Right lobe of liver (tissue), 6 donors: ENCODE results near the gene THAP4. TPM values are rescaled to one million over a fixed set of nuclear protein-coding genes. Genes with fewer than 3 reads are reported as not detected.

Source experiments
- ATAC-seq, 4 donors: fragments of 200-7000 bp; cut with Tn5 transposase; one replicate each; pipeline ENCODE4 v1.9.1; 2020; ENCODE audit warnings: mild to moderate bottlenecking in 4 of 4, moderate library complexity in 4 of 4
- DNase-seq, 3 donors: peaks; one replicate each; pipeline ENCODE4 v3.0.0-alpha.2; 2020
- H3K27ac ChIP-seq, 3 donors: fragments of 200-600 bp; one replicate each; pipeline ENCODE4 v1.8.0; 2022
- H3K27me3 ChIP-seq, 2 donors: fragments of 200-600 bp; one replicate each; pipeline ENCODE4 v1.8.0; 2022
- H3K36me3 ChIP-seq, 4 donors: fragments of 200-600 bp; sonication (generic) in 1 of 4; one replicate each; pipeline versions ENCODE4 v1.5.1 to v1.8.0; 2017 to 2022; ENCODE audit warnings: control low read depth in 1 of 4
- H3K4me1 ChIP-seq, 4 donors: fragments of 200-600 bp; sonication (generic) in 1 of 4; one replicate each; pipeline versions ENCODE4 v1.5.1 to v1.8.0; 2017 to 2022; ENCODE audit warnings: control low read depth in 1 of 4
- H3K4me3 ChIP-seq, 3 donors: fragments of 200-600 bp; one replicate each; pipeline ENCODE4 v1.8.0; 2022
- H3K9me3 ChIP-seq, 4 donors: fragments of 200-600 bp; sonication (generic) in 1 of 4; one replicate each; pipeline versions ENCODE4 v1.5.1 to v1.8.0; 2017 to 2022; ENCODE audit warnings: control low read depth in 1 of 4
- POLR2A ChIP-seq: fragments of 450-650 bp; IDR thresholded peaks from one replicate; pipeline ENCODE4 v1.6.1; 2017; ENCODE audit warnings: antibody characterized with exemption, mild to moderate bottlenecking
- WGBS: methylation state at CpG from one replicate; pipeline ENCODE4 v1.1.6; 2018; ENCODE audit warnings: low coverage, low lambda C conversion rate; ENCODE audit not compliant: insufficient coverage; ENCODE audit errors: missing lambda C conversion rate; 5-methylcytosine and 5-hydroxymethylcytosine counted together
- intact Hi-C, 2 donors: fragments of 100-400 bp; cut with DNase I; formaldehyde crosslinking; loops; one replicate each; pipeline versions ENCODE4 v1.11.2 to v1.14.1; 2022
- total RNA-seq, 6 experiments: library from RNA; depleted of rRNA in 2 of 6; stranded (reverse); fragments of >200 nt in 2 of 6; fragmentation: NEBNext Ultra II Directional in 3 of 6; extraction: Animal tissue kit (Norgen Biotek cat#: 25700) in 3 of 6; gene quantifications; one replicate each; pipeline versions ENCODE4 v1.1.0 to v1.2.4, GENCODE V29; 2016 to 2023
- TF ChIP-seq, protein P1 (sequence below), 4 donors: fragments of 200-600 bp in 3 of 4; fragments of 450-650 bp in 1 of 4; IDR thresholded peaks; one replicate each; pipeline versions ENCODE4 v1.5.1 to v1.8.0; 2016 to 2022; ENCODE audit warnings: antibody characterized with exemption in 4 of 4, mild to moderate bottlenecking in 2 of 4
- donor health status: DM: no; HTN: yes; CAD: no.
- donor health status: DM: no; HTN: no; CAD: no.
- donor health status: DM: no; HTN: no; CAD: no.
- donor health status: DM: no; HTN: yes; CAD: no.
- donor health status: DM: no; HTN: yes; CAD: no.

Gene THAP4
- total RNA-seq, 6 experiments from 2014 or later, result 22.1 to 39.2 (median 25.0) TPM

DNA sequence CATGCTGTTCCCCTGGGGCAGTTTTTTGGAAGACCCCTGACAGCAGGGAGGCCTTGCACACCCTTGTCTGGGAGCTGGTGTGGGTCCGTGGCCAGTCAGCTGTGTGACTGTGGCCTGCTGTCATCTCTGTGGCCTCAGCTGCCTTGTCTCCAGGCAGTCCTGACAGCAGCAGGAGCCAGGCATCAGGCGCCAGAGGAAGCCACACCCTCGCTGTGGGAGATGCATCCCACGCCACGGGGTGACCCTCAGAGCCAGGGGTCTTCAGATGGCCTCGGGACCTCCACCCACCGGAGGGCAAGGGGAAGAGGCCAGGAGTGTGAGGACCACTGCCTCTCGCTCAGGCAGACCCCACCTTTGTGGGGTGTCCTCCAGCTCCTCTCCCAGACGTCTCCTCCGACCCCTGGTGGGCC lies 73.4 kb downstream of the THAP4 start:
- WGBS, result no CpG with 5 or more reads among the region's 10 CpGs
- DNase-seq (peak in 2 of 3 donors; percentile 42 to 45), ATAC-seq (no peak)
- no peak overlapping the region for H3K4me3 ChIP-seq
- intact Hi-C loops, result no loop called here
- H3K4me1 ChIP-seq, result peaks cover 0 to 21% (median 8%) of the 10 kb centered on the region in 4 donors
- peaks cover 0 to 26% (median 12%) of the 10 kb centered on the region in 4 donors for H3K36me3 ChIP-seq
- TF ChIP-seq, protein P1, sequence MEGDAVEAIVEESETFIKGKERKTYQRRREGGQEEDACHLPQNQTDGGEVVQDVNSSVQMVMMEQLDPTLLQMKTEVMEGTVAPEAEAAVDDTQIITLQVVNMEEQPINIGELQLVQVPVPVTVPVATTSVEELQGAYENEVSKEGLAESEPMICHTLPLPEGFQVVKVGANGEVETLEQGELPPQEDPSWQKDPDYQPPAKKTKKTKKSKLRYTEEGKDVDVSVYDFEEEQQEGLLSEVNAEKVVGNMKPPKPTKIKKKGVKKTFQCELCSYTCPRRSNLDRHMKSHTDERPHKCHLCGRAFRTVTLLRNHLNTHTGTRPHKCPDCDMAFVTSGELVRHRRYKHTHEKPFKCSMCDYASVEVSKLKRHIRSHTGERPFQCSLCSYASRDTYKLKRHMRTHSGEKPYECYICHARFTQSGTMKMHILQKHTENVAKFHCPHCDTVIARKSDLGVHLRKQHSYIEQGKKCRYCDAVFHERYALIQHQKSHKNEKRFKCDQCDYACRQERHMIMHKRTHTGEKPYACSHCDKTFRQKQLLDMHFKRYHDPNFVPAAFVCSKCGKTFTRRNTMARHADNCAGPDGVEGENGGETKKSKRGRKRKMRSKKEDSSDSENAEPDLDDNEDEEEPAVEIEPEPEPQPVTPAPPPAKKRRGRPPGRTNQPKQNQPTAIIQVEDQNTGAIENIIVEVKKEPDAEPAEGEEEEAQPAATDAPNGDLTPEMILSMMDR (IDR thresholded peaks at IDR 0.05), result no peak
- no peak for TF ChIP-seq POLR2A
- no peaks in the 10 kb centered on the region for H3K9me3 ChIP-seq
- no peak overlapping the region for H3K27ac ChIP-seq
- no peaks in the 10 kb centered on the region for H3K27me3 ChIP-seq

DNA sequence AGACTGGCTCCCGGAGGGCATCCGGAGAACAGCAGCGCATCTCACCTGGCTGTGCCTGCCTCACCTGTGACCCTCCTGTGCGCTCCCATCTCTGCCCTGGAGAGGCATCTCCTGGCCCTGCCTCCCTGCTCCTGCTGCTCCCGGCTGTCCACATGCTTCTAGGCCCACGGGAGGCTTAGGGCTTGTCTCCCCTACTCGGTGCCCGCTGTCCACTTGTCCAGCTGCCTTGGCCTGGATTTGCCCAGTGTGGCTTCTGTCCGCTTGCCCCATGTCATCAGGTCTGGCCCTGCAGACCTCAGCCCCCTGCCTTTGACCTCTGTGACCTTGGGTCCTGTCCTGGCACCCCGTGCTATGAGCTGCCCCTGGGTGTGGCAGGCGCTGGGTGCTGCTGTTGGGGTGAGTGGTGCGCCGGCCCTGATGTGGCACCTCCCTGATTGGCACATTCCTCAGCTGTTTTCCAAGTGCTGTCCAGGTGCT lies 73.9 kb downstream of the THAP4 start:
- Histone ChIP-seq H3K27me3 (no peaks in the 10 kb centered on the region), H3K4me1 (peaks cover 0 to 21% (median 8%) of the 10 kb centered on the region in 4 donors), H3K36me3 (peaks cover 0 to 23% (median 9%) of the 10 kb centered on the region in 4 donors), H3K4me3 (no peak overlapping the region), H3K9me3 (no peaks in the 10 kb centered on the region), H3K27ac (no peak overlapping the region)
- WGBS, result 30% methylated on average over 2 of the region's 13 CpGs
- TF ChIP-seq, protein P1 (IDR thresholded peaks at IDR 0.05), result no peak
- TF ChIP-seq POLR2A, result no peak
- DNase-seq (peak in 1 of 3 donors; percentile 52), ATAC-seq (no peak)
- intact Hi-C loops, result no loop called here

DNA sequence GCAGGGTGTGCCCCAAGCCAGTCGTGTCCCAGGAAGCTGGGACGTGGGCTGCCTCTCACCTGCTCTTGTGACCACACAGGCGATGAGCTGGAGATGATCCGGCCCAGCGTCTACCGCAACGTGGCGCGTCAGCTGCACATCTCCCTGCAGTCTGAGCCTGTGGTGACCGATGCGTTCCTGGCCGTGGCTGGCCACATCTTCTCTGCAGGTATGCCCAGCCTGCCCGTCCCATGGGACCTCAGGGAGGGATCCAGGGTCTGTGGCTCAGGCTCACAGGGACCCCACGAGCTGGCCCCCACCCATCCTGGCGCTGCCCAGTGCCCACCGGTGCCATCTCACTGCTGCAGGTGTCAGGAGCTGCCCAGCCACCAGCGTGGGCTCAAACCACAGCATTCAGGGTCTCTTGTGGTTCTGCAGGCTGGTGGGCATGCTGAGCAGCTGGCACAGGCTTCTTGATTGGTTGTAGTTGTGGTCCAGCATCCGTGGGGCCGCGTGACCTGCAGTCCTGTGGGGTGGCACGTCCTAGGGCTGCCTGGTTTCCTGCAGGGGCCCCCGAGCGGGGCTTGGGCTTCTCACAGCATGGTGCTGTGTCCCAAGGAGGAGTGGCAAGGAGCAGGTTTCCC lies 74.6 kb downstream of the THAP4 start:
- peak in 1 of 3 donors; percentile 57 for DNase-seq
- peaks cover 0 to 18% (median 8%) of the 10 kb centered on the region in 4 donors for H3K36me3 ChIP-seq
- no peaks in the 10 kb centered on the region for H3K9me3 ChIP-seq
- H3K4me1 ChIP-seq, result peaks cover 0 to 21% (median 8%) of the 10 kb centered on the region in 4 donors
- peak overlapping the region in 1 of 3 donors; percentile 24 for H3K27ac ChIP-seq
- ATAC-seq, result no peak
- TF ChIP-seq POLR2A, result no peak
- TF ChIP-seq, protein P1 (IDR thresholded peaks at IDR 0.05), result no peak
- WGBS, result 40% methylated on average over 1 of the region's 23 CpGs
- intact Hi-C loops, result no loop called here
- no peaks in the 10 kb centered on the region for H3K27me3 ChIP-seq
- peak overlapping the region in 1 of 3 donors; percentile 89 for H3K4me3 ChIP-seq

DNA sequence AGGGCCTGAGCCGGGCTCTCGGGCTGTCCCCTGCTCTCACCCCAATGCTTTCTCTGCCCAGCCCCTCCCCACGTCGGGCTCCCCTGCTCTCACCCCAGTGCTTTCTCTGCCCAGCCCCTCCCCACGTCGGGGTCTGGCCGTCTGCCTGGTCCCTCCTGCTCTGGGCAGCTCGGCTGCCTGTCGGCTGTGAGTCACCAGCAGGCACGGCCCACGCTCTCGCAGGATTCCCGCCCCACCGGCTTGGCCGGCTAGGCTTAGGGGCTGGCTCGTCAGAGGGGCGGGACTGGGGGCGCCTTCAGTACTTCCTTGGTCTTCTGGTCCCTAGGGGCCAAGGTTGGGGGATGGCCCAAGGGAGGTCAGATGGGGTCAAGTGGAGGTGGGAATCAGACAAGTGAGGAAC lies 75.1 kb downstream of the THAP4 start:
- Histone ChIP-seq H3K9me3 (no peaks in the 10 kb centered on the region), H3K36me3 (peaks cover 0 to 18% (median 6%) of the 10 kb centered on the region in 4 donors), H3K4me3 (peak overlapping the region; percentile 14 to 89 (median 41)), H3K27ac (peak overlapping the region in 2 of 3 donors; percentile 24 to 31), H3K4me1 (peaks cover 0 to 21% (median 8%) of the 10 kb centered on the region in 4 donors), H3K27me3 (no peaks in the 10 kb centered on the region)
- no peak for TF ChIP-seq POLR2A
- TF ChIP-seq, protein P1 (IDR thresholded peaks at IDR 0.05), result no peak
- intact Hi-C loops, result no loop called here
- WGBS, result 10% methylated on average over 6 of the region's 18 CpGs
- DNase-seq (peak; percentile 82 to 88 (median 85)), ATAC-seq (peak; percentile 6 to 59 (median 42))
